ENCODE measurements around the gene MYEF2. TPM values are rescaled to one million over a fixed set of nuclear protein-coding genes. Genes with fewer than 3 reads are reported as not detected.

The MYEF2 gene
- total RNA-seq, 1 donor from 2014 or later = 140 TPM

- H3K9me3 ChIP-seq (ENCODE audit: low read depth) = no peaks in the 10 kb centered on the region
- H4K20me1 ChIP-seq (ENCODE audit: low read depth) = no peaks in the 10 kb centered on the region
- H3K27me3 ChIP-seq = no peaks in the 10 kb centered on the region
- H3F3A ChIP-seq (ENCODE audit: low read depth) = no peaks in the 10 kb centered on the region
- no peak for TF ChIP-seq CTCF (IDR thresholded peaks at IDR 0.05)
- TF ChIP-seq EZH2phosphoT487 (IDR thresholded peaks at IDR 0.05) = no peak
- no peak for TF ChIP-seq EZH2 (IDR thresholded peaks at IDR 0.05)
- no peak for DNase-seq (ENCODE audit: low spot score)
- no peaks in the 10 kb centered on the region for H3K36me3 ChIP-seq
- Mint-ChIP-seq H3K27ac (no peak overlapping the region), H3K36me3 (no peaks in the 10 kb centered on the region), H3K27me3 (ENCODE audit: insufficient read depth, low read depth) (peaks cover 8% of the 10 kb centered on the region), H3K9me3 (no peaks in the 10 kb centered on the region), H3K4me1 (peaks cover 16% of the 10 kb centered on the region), H3K4me3 (no peak overlapping the region)
- H3K9ac ChIP-seq = no peak overlapping the region
- H3K4me3 ChIP-seq = no peak overlapping the region
- H2AFZ ChIP-seq (replicated peaks) = no peak overlapping the region
- no peaks in the 10 kb centered on the region for H3K79me2 ChIP-seq (ENCODE audit: low read depth)
- H3K27ac ChIP-seq = no peak overlapping the region
- no peak overlapping the region for H3K4me2 ChIP-seq
- peaks cover 5% of the 10 kb centered on the region for H3K4me1 ChIP-seq
Measured at GRCh38 chr15:48109856-48110531, 68.1 kb downstream of the MYEF2 start.

GRCh38 chr15:48109212-48109611 is 68.9 kb downstream of the MYEF2 start:
- Histone ChIP-seq H3K9me3 (ENCODE audit: low read depth) (no peaks in the 10 kb centered on the region), H3K4me3 (no peak overlapping the region), H3K27me3 (no peaks in the 10 kb centered on the region), H2AFZ (replicated peaks) (no peak overlapping the region), H3K36me3 (no peaks in the 10 kb centered on the region), H3K27ac (no peak overlapping the region), H3K79me2 (ENCODE audit: low read depth) (no peaks in the 10 kb centered on the region), H3F3A (ENCODE audit: low read depth) (no peaks in the 10 kb centered on the region), H3K4me1 (peaks cover 5% of the 10 kb centered on the region), H3K9ac (no peak overlapping the region), H3K4me2 (no peak overlapping the region), H4K20me1 (ENCODE audit: low read depth) (no peaks in the 10 kb centered on the region)
- DNase-seq (ENCODE audit: low spot score) = no peak
- Mint-ChIP-seq H3K4me1 (peaks cover 16% of the 10 kb centered on the region), H3K9me3 (no peaks in the 10 kb centered on the region), H3K27me3 (ENCODE audit: insufficient read depth, low read depth) (peaks cover 8% of the 10 kb centered on the region), H3K27ac (no peak overlapping the region), H3K4me3 (no peak overlapping the region), H3K36me3 (no peaks in the 10 kb centered on the region)
- TF ChIP-seq CTCF (IDR thresholded peaks at IDR 0.05) = no peak

- no peak overlapping the region for H3K4me3 Mint-ChIP-seq
- Histone ChIP-seq H3K9ac (no peak overlapping the region), H3K4me2 (no peak overlapping the region), H3F3A (ENCODE audit: low read depth) (no peaks in the 10 kb centered on the region), H3K9me3 (ENCODE audit: low read depth) (no peaks in the 10 kb centered on the region), H3K4me3 (no peak overlapping the region), H3K36me3 (no peaks in the 10 kb centered on the region), H2AFZ (replicated peaks) (no peak overlapping the region), H4K20me1 (ENCODE audit: low read depth) (no peaks in the 10 kb centered on the region), H3K27me3 (no peaks in the 10 kb centered on the region), H3K4me1 (no peaks in the 10 kb centered on the region), H3K79me2 (ENCODE audit: low read depth) (no peaks in the 10 kb centered on the region), H3K27ac (no peak overlapping the region)
- TF ChIP-seq EZH2 (IDR thresholded peaks at IDR 0.05) = no peak
- no peak for TF ChIP-seq EZH2phosphoT487 (IDR thresholded peaks at IDR 0.05)
- no peak for TF ChIP-seq CTCF (IDR thresholded peaks at IDR 0.05)
- no peak overlapping the region for H3K27ac Mint-ChIP-seq
- peaks cover 13% of the 10 kb centered on the region for H3K4me1 Mint-ChIP-seq
- H3K9me3 Mint-ChIP-seq = no peaks in the 10 kb centered on the region
- H3K36me3 Mint-ChIP-seq = no peaks in the 10 kb centered on the region
- H3K27me3 Mint-ChIP-seq (ENCODE audit: insufficient read depth, low read depth) = peaks cover 6% of the 10 kb centered on the region
- DNase-seq (ENCODE audit: low spot score) = no peak
Measured at GRCh38 chr15:48105936-48106335, 72.2 kb downstream of the MYEF2 start.

All from neural progenitor cell (in vitro differentiated cells).